Measurements from ENCODE around the gene DHRS3. TPM values are rescaled to one million over a fixed set of nuclear protein-coding genes. Genes with fewer than 3 reads are reported as not detected.

The DHRS3 gene
- polyA plus RNA-seq, 1 donor (not counting 4 experiments of a cell fraction or from before 2014, with no cell fraction given) = 10.7 TPM

- Histone ChIP-seq H3K9ac (ENCODE audit: control insufficient read depth, extremely low read depth, insufficient read depth, low read length) (no peak overlapping the region), H3K4me3 (ENCODE audit: control insufficient read depth in 2 of 3, extremely low read depth in 1 of 3, insufficient read depth in 2 of 3, low read depth in 1 of 3, low read length in 3 of 3) (no peak overlapping the region), H4K20me1 (ENCODE audit: control insufficient read depth, extremely low read depth, insufficient read depth, low read length) (no peaks in the 10 kb centered on the region), H3K27ac (ENCODE audit: control insufficient read depth, insufficient read depth, low read length) (no peak overlapping the region), H3K4me2 (ENCODE audit: control insufficient read depth, extremely low read depth, insufficient read depth, low read depth, low read length) (no peak overlapping the region), H3K4me1 (ENCODE audit: control insufficient read depth, extremely low read depth, insufficient read depth, low read length) (no peaks in the 10 kb centered on the region), H3K9me3 (ENCODE audit: control insufficient read depth, low read depth, low read length) (no peaks in the 10 kb centered on the region), H3K79me2 (ENCODE audit: control insufficient read depth, insufficient read depth, low read length) (no peaks in the 10 kb centered on the region), H2AFZ (ENCODE audit: control insufficient read depth, low read length) (no peak overlapping the region), H3K36me3 (ENCODE audit: control insufficient read depth in 2 of 2, extremely low read depth in 1 of 2, insufficient read depth in 2 of 2, low read length in 2 of 2) (no peaks in the 10 kb centered on the region), H3K27me3 (ENCODE audit: control insufficient read depth, extremely low read depth, insufficient read depth, low read length) (no peaks in the 10 kb centered on the region), H3K9me1 (ENCODE audit: control insufficient read depth, extremely low read depth, insufficient read depth, low read length) (no peaks in the 10 kb centered on the region)
- TF ChIP-seq EZH2 (IDR thresholded peaks at IDR 0.05; ENCODE audit: low read length) (no peak), CTCF (optimal IDR thresholded peaks at IDR 0.05 in 1 of 3, IDR thresholded peaks at IDR 0.05 in 1 of 3, conservative IDR thresholded peaks at IDR 0.05 in 1 of 3; ENCODE audit: extremely low read depth in 1 of 3, insufficient read depth in 2 of 3, low read length in 3 of 3) (no peak)
- dilution Hi-C loops (cut with MboI; ENCODE audit: extremely low pct_ligation_motif_present, low sequenced_read_pairs) = no loop called here
- no peak for FAIRE-seq
- no peak for DNase-seq (ENCODE audit: low read depth, low spot score)
Measured at GRCh38 chr1:12629985-12630760, 12.2 kb upstream of the DHRS3 start.

GRCh38 chr1:12629511-12629956 is 11.5 kb upstream of the DHRS3 start:
- no peak for FAIRE-seq
- no peak overlapping the region for H3K4me2 ChIP-seq (ENCODE audit: control insufficient read depth, extremely low read depth, insufficient read depth, low read depth, low read length)
- dilution Hi-C loops (cut with MboI; ENCODE audit: extremely low pct_ligation_motif_present, low sequenced_read_pairs) = no loop called here

More at GRCh38 chr1:12629511-12629956, 11.5 kb upstream of the DHRS3 start:
- Histone ChIP-seq H3K4me3 (ENCODE audit: control insufficient read depth in 2 of 3, extremely low read depth in 1 of 3, insufficient read depth in 2 of 3, low read depth in 1 of 3, low read length in 3 of 3) (no peak overlapping the region), H3K27ac (ENCODE audit: control insufficient read depth, insufficient read depth, low read length) (no peak overlapping the region), H3K27me3 (ENCODE audit: control insufficient read depth, extremely low read depth, insufficient read depth, low read length) (no peaks in the 10 kb centered on the region), H3K79me2 (ENCODE audit: control insufficient read depth, insufficient read depth, low read length) (no peaks in the 10 kb centered on the region), H3K9ac (ENCODE audit: control insufficient read depth, extremely low read depth, insufficient read depth, low read length) (no peak overlapping the region), H4K20me1 (ENCODE audit: control insufficient read depth, extremely low read depth, insufficient read depth, low read length) (no peaks in the 10 kb centered on the region), H3K36me3 (ENCODE audit: control insufficient read depth in 2 of 2, extremely low read depth in 1 of 2, insufficient read depth in 2 of 2, low read length in 2 of 2) (no peaks in the 10 kb centered on the region), H2AFZ (ENCODE audit: control insufficient read depth, low read length) (no peak overlapping the region), H3K9me1 (ENCODE audit: control insufficient read depth, extremely low read depth, insufficient read depth, low read length) (no peaks in the 10 kb centered on the region), H3K9me3 (ENCODE audit: control insufficient read depth, low read depth, low read length) (no peaks in the 10 kb centered on the region), H3K4me1 (ENCODE audit: control insufficient read depth, extremely low read depth, insufficient read depth, low read length) (no peaks in the 10 kb centered on the region)
- no peak for DNase-seq (ENCODE audit: low read depth, low spot score)
- TF ChIP-seq EZH2 (IDR thresholded peaks at IDR 0.05; ENCODE audit: low read length) (no peak), CTCF (optimal IDR thresholded peaks at IDR 0.05 in 1 of 3, IDR thresholded peaks at IDR 0.05 in 1 of 3, conservative IDR thresholded peaks at IDR 0.05 in 1 of 3; ENCODE audit: extremely low read depth in 1 of 3, insufficient read depth in 2 of 3, low read length in 3 of 3) (no peak)

Data from keratinocyte (primary cell).